GM21825 (cell line): ENCODE results near the gene RPL13.

ENCODE experiments used
- ATAC-seq: cut with Tn5 transposase; IDR thresholded peaks from one replicate; pipeline ENCODE4 v1.9.1; 2021; ENCODE audit warnings: mild to moderate bottlenecking, moderate library complexity; ENCODE audit not compliant: unreplicated experiment

RPL13 gene

DNA sequence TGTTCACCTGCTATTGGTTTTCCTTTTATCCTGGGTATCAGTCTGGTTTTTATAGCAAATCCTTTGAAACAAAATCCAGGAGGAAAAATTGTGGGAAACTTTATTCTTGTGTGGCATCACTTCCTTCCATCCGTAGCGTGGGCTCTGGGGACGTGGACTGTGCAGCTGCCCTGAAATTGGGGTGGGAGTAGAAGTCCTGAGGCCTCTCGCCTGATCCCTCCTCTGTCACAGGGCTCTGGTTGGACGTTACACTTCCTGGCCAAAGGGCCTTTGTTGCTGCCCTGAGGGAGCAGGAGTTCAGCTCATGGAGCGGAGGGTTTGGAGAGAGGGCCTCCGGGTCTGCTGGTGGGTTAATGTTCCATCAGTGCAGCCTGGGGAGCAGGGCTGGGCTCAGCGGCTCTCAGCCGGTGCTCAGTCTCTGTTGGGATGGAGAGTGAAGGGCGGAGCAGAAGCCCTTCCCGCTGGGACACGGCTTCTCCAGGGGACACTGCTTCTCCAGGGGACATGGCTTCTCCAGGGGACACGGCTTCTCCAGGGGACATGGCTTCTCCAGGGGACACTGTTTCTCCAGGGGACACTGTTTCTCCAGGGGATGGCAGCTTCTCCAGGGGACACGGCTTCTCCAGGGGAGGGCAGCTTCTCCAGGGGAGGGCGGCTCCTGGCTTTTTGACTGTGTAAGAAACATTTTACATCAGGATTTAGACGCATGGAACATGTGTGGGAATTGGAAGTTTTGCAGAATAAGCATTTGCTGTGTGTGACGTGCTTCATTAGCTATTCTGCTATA, 15.2 kb upstream of the RPL13 start:
- no peak for ATAC-seq

DNA sequence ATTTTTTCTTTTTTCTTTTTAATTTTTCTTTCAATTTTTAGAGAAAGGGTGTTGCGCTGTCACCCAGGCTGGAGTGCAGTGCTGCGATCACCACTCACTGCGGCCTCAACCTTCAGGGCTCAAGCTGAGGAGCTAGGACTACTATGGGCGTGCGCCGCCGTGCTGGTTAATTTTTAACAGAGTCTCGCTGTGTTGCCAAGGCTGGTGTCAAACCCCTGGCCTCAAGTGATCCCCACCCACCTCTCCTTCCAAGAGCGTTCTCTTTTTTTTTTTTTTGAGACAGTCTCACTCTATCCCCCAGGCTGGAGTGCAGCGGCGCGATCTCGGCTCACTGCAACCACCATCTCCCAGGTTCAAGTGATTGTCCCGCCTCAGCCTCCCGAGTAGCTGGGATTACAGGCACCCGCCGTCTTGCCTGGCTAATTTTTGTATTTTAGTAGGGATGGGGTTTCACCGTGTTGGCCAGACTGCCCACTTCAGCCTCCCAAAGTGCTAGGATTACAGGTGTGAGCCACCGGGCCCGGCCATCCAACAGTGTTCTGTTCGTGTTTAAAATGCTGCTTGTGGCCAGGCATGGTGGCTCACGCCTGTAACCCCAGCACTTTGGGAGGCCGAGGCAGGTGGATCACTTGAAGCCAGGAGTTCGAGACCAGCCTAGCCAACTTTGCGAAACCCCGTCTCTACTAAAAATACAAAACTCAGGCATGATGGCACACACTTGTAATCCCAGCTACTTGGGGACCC, 14.5 kb upstream of the RPL13 start:
- no peak for ATAC-seq

DNA sequence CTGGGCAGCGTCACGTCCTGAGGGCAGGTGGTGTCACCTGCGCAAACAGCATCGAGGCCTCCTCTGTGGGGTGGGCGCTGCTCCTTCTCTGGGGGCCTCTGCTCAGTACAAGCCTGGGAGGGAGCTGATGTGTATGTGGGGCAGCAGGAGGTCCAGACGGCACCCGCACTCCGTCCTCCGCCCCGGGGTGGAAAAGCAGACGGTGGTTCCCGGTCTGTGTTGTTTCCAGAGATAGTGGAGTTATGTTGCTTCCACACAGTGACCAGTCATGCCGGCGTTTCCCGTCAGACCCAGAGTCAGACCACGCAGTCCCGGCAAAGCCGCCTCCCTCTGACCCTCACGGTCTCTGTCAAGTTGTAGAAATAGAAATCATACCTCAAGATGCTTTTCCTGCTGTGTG, 13.7 kb upstream of the RPL13 start:
- ATAC-seq: no peak

DNA sequence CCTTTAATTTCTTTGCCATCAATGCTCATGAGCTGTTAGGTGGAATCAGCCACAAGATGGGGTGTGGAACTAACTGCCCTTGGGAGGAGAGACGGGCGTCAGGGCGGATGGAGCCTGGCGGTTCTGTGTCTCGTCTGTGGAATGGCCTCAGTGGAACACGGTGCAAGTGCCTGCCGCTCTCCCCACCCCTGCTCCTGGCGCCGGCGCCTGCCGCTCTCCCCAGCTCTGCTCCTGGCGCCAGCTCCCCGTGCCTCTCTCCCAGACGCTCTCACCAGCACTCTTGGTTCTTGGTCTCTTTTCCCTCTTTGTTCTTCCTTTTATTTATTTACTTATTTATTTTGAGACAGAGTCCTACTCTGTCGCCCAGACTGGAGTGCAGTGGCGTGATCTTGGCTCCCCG, 13.2 kb upstream of the RPL13 start:
- ATAC-seq: no peak

DNA sequence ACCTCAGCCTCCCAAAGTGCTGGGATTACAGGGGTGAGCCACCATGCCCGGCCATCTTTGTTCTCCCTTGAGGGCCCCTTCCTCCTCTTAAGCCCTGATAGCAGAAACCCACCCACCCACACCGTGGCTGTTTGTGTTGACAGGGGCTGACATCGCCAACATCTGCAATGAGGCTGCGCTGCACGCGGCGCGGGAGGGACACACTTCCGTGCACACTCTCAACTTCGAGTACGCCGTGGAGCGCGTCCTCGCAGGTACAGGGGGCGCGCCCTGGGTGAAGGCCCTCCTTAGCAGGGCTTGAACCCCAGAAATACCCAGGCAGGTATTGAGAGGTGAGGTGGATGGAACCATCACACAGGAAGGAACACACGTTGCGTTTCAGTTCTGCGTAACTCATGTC, 12.6 kb upstream of the RPL13 start:
- ATAC-seq: no peak

DNA sequence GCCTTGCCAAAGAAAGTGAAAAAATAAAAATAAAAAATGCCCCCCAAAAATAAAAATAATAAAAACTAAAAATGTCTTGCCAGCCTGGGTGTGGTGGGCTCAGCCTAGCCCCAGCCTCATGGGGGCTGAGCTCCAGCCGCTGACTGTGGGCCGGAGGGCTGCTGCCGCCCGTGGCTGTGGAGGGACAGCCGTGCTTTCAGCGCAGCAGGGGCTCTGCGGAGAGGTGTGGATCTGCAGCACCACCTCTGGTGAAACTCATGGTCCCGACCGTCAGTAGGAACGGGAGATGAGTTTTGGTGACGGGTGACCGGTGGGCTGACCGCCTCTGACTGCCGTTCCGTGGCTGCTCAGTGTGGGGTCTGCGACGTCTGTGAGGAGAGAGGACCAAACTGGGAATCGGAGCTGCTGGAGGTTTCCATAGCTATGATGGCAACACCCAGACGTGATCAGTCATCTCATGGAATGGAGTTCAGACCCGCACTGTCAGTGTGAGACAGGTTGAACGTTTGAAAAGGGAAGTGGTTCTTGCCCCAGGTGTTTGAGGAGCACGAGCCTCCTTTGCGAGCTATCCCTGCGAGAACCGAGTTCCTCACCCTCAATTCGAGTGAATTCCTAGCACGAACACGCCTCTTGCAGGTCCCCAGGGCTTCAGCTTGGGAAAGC, 12.0 kb upstream of the RPL13 start:
- ATAC-seq: no peak

DNA sequence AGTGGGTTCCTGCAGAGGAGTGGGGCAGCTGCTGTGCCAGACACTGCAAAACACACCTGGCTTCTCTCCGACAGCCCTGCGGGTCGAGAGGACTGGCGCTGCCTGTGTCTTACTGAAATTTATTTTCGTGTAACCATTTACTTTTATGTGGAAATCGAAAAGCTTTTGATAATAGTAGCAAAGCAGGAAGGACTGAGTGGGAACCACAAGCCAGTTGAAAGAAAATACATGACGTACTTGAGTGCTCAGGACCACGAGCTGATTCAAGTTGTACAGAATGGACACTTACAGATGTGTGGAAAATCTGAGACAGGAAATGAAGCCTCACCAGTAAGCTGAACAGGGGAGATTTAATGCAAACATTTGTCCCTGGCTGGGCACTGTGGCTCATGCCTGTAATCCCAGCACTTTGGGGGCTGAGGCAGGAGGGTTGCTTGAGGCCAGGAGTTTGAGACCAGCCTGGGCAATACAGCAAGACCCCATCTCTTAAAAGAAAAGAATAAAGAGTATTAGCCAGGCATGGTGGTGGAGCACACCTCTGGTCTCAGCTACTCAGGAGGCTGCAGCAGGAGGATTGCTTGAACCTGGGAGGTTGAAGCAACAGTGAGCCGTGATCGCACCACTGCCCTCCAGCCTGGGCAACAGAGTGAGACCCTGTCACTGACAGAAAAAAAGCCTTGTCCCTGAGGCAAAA, 11.3 kb upstream of the RPL13 start:
- ATAC-seq: no peak

DNA sequence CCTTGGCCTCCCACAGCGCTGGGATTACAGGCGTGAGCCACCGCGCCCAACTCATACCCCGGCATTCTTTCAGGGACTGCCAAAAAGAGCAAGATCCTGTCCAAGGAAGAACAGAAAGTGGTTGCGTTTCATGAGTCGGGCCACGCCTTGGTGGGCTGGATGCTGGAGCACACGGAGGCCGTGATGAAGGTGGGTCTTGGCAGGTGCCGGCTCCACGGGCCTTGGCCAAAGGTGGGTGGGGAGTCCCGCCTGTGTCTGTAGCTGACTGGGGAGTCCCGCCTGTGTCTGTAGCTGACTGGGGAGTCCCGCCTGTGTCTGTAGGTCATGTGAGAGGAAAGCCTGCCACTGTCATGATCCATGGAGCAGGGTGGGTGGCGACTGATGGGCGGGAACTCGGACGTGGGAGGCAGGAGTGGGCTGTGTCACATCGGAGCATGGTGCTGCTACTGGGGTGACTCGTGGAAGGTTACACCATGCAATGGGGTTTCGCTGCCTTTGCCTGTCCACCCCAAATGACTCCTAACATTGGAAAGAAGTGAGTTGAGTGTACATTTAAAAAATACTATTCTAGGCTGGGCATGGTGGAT, 10.0 kb upstream of the RPL13 start:
- no peak for ATAC-seq

DNA sequence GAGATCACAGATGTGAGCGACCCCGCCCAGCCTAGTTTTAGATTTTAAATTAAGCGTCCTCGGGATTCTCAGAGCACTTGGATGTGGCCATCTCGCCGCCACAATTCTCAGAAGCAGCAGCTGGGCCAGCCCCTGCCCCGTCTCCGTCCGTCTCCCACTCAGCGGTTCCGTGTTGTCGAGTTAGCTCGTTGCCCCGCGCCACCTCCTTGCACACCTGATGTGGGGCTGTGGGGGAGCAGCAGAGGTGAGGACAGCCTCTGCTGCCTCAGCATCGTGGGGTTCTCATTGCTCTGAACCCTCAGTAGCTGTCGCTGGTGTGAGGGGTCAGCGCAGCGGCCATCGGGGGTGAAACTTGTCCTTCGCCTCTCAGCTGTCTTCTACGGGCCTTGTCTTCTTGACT, 8.2 kb upstream of the RPL13 start:
- ATAC-seq: no peak

DNA sequence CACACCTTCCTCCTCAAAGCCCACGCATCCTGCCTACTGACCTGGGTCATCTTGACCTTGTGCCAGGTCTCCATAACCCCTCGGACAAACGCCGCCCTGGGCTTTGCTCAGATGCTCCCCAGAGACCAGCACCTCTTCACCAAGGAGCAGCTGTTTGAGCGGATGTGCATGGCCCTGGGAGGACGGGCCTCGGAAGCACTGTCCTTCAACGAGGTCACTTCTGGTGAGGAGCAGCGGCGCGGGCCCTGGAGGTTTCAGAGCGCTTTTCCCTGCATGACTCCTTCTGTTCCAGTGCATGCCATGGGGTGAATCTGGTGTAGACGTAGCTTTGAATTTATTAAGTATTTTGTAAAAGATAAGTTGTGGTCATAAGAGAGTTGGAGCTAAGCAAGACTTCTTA, 7.6 kb upstream of the RPL13 start:
- ATAC-seq: no peak

DNA sequence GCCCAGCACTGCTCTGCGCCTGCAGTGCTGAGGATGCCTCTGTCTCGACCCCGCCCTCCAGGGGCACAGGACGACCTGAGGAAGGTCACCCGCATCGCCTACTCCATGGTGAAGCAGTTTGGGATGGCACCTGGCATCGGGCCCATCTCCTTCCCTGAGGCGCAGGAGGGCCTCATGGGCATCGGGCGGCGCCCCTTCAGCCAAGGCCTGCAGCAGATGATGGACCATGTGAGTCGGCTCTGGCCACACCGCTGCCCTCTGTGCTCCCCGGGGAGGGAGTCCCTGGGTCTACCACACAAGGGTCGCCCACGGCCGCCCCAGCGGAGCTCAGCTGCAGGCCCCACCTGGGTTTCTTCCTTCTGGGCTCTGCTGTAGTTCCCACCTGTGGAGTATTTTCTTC, 6.7 kb upstream of the RPL13 start:
- ATAC-seq: no peak

DNA sequence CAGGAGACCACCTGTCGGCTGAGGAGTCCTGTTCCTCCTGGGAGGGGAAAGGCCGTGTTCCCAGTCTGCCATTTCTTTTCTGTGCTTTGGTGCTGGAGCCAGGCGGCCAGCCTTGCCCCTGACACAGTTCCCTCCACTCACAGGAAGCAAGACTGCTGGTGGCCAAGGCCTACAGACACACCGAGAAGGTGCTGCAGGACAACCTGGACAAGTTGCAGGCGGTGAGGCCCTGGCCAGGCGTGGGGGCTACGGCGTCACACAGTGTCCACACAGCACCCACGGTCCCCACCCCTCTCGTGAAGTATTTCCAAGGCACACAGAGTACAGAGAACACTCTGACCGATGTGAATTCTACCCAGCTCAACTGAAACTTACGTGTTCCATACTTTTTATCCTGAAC, 6.1 kb upstream of the RPL13 start:
- no peak for ATAC-seq

DNA sequence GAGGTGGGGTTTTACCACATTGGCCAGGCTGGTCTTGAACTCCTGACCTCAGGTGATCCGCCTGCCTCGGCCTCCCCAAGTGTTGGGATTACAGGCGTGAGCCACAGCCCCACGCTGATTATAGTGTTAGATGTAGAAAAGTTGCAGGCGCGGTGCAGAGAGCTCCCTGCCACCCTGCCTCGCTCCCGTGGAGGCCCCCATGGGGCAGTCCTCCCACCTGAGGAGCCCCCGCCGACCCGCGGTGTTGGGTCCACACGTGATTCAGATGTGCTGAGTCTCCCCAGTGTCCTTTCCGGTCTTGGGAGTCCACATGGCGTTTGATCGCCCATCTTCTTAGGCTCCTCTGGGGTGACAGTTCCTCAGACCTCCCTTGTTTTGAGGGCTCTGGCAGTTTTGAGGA, 5.2 kb upstream of the RPL13 start:
- no peak for ATAC-seq

DNA sequence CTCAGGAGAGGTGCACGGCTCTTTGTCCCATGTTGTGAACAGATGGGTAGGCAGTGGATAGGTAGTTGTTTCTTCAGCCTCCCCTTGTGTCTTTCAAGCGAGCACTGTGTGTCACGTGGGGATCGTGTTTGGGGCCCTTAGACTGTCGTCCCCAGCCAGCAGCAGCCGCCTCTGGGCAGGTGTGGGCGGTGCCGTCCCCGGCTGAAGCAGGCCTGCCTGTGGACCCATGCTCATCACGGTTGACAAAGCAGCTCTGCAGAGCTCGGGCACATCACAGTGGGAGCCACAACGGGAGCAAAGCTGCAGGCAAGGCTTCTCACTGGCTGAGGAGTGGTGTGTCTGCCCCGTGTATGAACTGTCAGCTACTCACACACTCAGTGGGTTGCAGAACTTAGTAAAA, 4.7 kb upstream of the RPL13 start:
- no peak for ATAC-seq

DNA sequence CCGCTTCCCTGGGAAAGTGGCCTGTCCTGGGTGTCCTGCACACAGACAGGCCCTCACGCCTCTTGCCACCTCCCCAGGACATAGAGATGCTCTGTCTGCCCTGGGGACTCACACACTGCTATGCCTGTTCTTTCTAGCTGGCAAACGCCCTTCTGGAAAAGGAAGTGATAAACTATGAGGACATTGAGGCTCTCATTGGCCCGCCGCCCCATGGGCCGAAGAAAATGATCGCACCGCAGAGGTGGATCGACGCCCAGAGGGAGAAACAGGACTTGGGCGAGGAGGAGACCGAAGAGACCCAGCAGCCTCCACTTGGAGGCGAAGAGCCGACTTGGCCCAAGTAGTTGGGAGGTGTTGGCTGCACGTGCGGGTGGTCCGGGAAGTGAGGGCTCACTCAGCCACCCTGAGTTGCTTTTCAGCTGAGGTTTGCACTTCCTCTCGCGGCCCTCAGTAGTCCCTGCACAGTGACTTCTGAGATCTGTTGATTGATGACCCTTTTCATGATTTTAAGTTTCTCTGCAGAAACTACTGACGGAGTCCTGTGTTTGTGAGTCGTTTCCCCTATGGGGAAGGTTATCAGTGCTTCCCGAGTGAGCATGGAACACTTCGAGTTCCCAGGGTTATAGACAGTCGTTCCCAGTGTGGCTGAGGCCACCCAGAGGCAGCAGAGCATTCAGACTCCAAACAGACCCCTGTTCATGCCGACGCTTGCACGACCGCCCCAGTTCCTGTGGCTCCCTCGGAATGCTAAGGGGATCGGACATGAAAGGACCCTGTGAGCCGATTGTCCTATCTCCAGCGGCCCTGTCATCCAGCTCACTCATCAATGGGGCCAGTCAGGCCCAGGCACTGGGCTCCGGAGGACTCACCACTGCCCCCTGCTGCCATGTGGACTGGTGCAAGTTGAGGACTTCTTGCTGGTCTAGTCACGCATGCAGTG, 3.5 kb upstream of the RPL13 start:
- peak; percentile 31 for ATAC-seq

DNA sequence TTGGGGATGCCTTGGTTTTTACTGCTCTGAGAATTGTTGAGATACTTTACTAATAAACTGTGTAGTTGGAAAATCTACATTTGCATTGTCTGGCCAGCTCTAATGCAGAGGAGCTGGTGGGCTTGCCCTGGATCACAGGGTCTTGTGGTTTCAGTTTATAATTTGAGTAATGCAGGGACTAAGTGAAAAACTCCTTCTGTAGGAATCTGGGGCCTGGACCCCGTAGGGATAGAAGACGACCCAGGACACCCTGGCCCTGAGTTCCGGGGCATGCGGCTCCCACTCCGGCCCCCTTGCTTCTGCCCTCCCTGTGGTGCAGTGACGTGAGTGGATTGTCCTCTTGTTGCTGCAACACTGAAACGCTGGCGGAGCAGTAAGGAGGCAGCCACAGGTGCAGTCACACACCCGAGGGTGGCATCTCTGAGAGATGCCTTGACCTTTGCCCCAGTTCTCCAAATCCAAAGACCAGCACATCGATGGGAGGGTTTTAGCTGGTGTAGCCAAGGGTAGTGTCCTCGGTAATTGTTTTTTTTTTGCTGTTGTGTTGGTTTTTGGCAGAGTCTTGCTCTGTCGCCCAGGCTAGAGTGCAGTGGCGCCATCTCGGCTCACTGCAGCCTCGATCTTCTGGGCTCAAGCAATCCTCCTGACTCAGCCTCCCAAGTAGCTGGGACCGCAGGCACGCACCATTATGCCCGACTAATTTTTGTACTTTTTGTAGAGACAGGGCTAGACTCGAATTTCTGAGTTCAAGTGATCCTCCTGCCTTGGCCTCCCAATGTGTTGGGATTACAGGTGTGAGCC, 2.6 kb upstream of the RPL13 start:
- ATAC-seq: no peak

DNA sequence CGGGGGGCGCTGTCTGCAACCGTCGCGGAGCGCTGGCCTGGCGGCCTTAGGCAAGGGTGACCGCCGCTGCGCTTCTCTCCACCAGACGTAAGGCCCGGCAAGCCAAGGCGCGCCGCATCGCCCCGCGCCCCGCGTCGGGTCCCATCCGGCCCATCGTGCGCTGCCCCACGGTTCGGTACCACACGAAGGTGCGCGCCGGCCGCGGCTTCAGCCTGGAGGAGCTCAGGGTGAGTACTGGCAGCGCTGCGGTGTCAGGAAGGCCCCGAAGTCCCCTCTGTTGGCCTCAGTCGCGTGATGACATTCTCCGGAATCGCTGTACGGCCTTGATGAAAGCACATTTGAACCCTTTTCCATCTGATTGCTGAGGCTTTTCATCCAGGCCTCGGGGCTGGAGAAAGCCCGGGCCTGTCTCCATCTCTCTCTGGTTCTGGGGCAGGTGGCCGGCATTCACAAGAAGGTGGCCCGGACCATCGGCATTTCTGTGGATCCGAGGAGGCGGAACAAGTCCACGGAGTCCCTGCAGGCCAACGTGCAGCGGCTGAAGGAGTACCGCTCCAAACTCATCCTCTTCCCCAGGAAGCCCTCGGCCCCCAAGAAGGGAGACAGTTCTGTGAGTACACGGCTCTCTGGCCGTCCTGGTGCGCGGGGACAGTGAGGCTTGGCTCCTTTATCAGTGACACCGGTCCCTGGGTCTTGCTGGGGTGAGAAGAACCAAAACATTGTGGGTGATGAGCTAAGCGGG, 831 bp downstream of the RPL13 start:
- ATAC-seq: no peak

DNA sequence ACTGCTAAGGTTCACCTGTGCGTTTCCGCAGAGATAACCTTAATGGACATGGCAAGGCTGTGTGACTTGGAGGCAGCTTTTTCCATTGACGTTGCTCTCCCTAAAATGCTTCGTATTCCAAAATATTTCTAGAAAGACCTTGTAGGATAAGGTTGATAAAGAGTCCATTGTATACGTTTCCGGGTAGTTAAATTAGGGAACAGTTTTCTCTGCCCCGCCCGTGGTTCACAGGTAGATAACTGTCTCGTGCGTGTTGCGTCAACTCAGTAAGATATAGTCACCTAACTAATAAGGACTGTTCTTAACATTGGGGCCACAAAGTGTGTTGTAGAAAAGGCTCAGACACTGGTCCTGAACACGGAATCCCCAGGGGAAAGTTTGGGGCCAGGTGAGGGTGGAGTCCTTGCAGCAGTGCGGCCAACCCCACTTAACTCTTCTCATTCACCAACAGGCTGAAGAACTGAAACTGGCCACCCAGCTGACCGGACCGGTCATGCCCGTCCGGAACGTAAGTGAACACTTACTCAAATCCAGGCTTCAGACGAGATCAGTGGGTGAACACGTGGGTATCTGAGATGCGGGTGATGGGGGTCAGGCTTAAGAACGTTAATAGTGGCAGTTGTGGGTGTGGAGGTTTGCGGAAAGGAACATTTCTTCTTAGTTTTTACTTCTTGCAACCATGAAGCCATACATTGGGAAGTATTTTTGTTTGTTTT, 1.6 kb downstream of the RPL13 start:
- ATAC-seq: no peak
